Liver (tissue), 9 donors: ENCODE results near the gene LRRC75B. TPM values are rescaled to one million over a fixed set of nuclear protein-coding genes. Genes with fewer than 3 reads are reported as not detected.
"Not testable (repeated sequence)": the region's sequence is repeated elsewhere in the genome, so short reads cannot be mapped to it uniquely, and the experiment has no call there.

Experiments used
- DNase-seq: peaks from one replicate; pipeline ENCODE4 v3.0.0-alpha.2; 2017; ENCODE audit warnings: low spot score
- H3K27ac ChIP-seq, 2 donors: one replicate each; pipeline ENCODE4 v1.7.0; 2013; ENCODE audit warnings: inconsistent platforms in 2 of 2, low read length in 2 of 2, control low read depth in 1 of 2, low read depth in 1 of 2, mild to moderate bottlenecking in 1 of 2
- H3K27me3 ChIP-seq, 4 donors: one replicate each; pipeline versions ENCODE4 v1.6.1 to v1.7.0; 2013; ENCODE audit warnings: low read length in 3 of 4, inconsistent platforms in 1 of 4, mild to moderate bottlenecking in 1 of 4, moderate library complexity in 1 of 4; ENCODE audit not compliant: control insufficient read depth in 4 of 4, insufficient read depth in 4 of 4
- H3K36me3 ChIP-seq, 4 donors: one replicate each; pipeline versions ENCODE4 v1.6.1 to v1.7.0; 2013; ENCODE audit warnings: low read length in 3 of 4, mild to moderate bottlenecking in 3 of 4, low read depth in 1 of 4, moderate library complexity in 1 of 4; ENCODE audit not compliant: control insufficient read depth in 4 of 4, insufficient read depth in 3 of 4
- H3K4me1 ChIP-seq, 4 donors: one replicate each; pipeline versions ENCODE4 v1.6.1 to v1.7.0; 2013; ENCODE audit warnings: low read length in 3 of 4, mild to moderate bottlenecking in 3 of 4, moderate library complexity in 1 of 4; ENCODE audit not compliant: control insufficient read depth in 4 of 4, insufficient read depth in 4 of 4
- H3K4me3 ChIP-seq, 3 donors: one replicate each; pipeline versions ENCODE4 v1.6.1 to v1.7.0; 2013; ENCODE audit warnings: low read length in 3 of 3, control low read depth in 1 of 3, low read depth in 1 of 3, mild to moderate bottlenecking in 1 of 3
- H3K9ac ChIP-seq, 2 donors: one replicate each; pipeline ENCODE4 v1.7.0; 2013; ENCODE audit warnings: low read length in 2 of 2, mild to moderate bottlenecking in 2 of 2, moderate library complexity in 2 of 2, control low read depth in 1 of 2, low read depth in 1 of 2
- H3K9me3 ChIP-seq, 4 donors: one replicate each; pipeline versions ENCODE4 v1.6.1 to v1.7.0; 2013; ENCODE audit warnings: low read length in 3 of 4; ENCODE audit not compliant: control insufficient read depth in 4 of 4
- FOXA1 ChIP-seq: IDR thresholded peaks from 2 replicates; pipeline ENCODE4 v1.6.1; 2016; ENCODE audit warnings: antibody characterized with exemption
- FOXA2 ChIP-seq: IDR thresholded peaks from 2 replicates; pipeline ENCODE4 v1.6.1; 2016; ENCODE audit warnings: antibody characterized with exemption
- RXRA ChIP-seq, 2 donors: IDR thresholded peaks; 2 replicates each; pipeline ENCODE4 v1.6.1; 2017 to 2018; ENCODE audit warnings: antibody characterized with exemption in 2 of 2, mild to moderate bottlenecking in 1 of 2
- TAF1 ChIP-seq: conservative IDR thresholded peaks from 2 replicates; pipeline ENCODE4 v1.6.1; 2016; ENCODE audit warnings: antibody characterized with exemption, mild to moderate bottlenecking
- WGBS: extraction: QIAGEN DNeasy Blood & Tissue Kit; methylation state at CpG from one replicate; pipeline ENCODE4 v1.1.7; 2013; 5-methylcytosine and 5-hydroxymethylcytosine counted together
- polyA plus RNA-seq, 2 donors: library from polyadenylated mRNA; stranded (reverse) in 1 of 2; unstranded in 1 of 2; fragments of 200-250 nt in 1 of 2; fragments of >200 nt in 1 of 2; fragmentation: Nextera tagmentation in 1 of 2; extraction: Ambion mirVana in 1 of 2; gene quantifications; one replicate each; pipeline versions ENCODE4 v1.2.1 to v1.2.3, GENCODE V29; 2013 to 2015
- total RNA-seq, 2 donors: library from RNA; depleted of rRNA; stranded (reverse); fragments of >200 nt; gene quantifications; one replicate each; pipeline ENCODE4 v1.2.3, GENCODE V29; 2014
- TF ChIP-seq, protein P1 (sequence below): IDR thresholded peaks from 2 replicates; pipeline ENCODE4 v1.6.1; 2016; ENCODE audit warnings: antibody characterized with exemption, mild to moderate bottlenecking
- TF ChIP-seq, protein P2 (sequence below): IDR thresholded peaks from 2 replicates; pipeline ENCODE4 v1.6.1; 2016; ENCODE audit warnings: antibody characterized with exemption
- donor health status: healthy.
- donor health status: healthy.
- donor health status: healthy.
- donor health status: healthy.
- donor health status: healthy.

LRRC75B gene
- total and polyA plus RNA-seq, 4 donors, result 7.8 to 14.3 (median 9.4) TPM

DNA sequence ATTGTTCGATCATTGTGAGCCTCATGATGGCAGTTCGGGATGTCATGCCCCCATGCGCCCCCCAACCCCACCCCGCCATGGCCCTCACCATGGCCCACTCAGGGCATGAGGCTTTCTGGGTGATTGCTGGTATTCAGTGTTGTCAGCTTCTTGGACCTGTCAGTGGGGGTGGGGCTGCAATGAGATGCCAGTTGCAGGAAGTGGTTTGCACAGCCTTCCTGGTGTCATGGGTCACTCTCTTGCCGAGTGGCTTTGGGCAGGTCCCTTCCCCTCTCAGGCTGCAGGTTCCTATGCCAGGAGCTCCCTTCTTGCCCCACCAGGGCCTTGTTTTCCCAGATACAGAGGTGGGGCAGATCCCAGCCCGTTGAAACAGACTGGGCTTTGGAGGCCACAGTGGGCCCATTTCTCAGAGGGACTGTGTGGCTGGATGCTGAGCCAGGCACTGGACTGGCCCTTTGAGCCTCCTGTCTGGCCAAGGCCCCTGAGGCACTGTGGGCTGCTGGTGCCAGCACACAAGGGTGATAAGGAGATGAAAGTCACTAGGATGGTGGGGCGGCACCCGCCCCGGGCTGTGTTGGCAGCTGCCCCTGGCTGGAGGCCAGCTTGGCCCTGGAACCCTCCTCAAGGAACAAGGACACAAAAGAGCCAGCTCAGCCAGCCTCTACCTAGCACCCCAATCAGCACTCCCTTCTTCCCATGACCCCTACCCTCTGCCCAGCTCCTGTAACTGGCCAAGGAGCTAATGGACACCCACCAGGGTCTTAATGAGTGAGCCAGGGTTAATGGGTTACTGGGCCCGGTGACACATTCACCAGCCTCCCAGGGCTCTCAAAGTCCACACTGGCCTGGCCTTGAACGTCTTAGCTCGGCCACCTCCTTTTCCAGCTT is 8.6 kb upstream of the LRRC75B start (continued):
- TF ChIP-seq, protein P1, sequence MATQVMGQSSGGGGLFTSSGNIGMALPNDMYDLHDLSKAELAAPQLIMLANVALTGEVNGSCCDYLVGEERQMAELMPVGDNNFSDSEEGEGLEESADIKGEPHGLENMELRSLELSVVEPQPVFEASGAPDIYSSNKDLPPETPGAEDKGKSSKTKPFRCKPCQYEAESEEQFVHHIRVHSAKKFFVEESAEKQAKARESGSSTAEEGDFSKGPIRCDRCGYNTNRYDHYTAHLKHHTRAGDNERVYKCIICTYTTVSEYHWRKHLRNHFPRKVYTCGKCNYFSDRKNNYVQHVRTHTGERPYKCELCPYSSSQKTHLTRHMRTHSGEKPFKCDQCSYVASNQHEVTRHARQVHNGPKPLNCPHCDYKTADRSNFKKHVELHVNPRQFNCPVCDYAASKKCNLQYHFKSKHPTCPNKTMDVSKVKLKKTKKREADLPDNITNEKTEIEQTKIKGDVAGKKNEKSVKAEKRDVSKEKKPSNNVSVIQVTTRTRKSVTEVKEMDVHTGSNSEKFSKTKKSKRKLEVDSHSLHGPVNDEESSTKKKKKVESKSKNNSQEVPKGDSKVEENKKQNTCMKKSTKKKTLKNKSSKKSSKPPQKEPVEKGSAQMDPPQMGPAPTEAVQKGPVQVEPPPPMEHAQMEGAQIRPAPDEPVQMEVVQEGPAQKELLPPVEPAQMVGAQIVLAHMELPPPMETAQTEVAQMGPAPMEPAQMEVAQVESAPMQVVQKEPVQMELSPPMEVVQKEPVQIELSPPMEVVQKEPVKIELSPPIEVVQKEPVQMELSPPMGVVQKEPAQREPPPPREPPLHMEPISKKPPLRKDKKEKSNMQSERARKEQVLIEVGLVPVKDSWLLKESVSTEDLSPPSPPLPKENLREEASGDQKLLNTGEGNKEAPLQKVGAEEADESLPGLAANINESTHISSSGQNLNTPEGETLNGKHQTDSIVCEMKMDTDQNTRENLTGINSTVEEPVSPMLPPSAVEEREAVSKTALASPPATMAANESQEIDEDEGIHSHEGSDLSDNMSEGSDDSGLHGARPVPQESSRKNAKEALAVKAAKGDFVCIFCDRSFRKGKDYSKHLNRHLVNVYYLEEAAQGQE, result no peak
- TF ChIP-seq FOXA1 (no peak), RXRA (IDR thresholded peaks at IDR 0.05) (peak; percentile 45 to 78)

DNA sequence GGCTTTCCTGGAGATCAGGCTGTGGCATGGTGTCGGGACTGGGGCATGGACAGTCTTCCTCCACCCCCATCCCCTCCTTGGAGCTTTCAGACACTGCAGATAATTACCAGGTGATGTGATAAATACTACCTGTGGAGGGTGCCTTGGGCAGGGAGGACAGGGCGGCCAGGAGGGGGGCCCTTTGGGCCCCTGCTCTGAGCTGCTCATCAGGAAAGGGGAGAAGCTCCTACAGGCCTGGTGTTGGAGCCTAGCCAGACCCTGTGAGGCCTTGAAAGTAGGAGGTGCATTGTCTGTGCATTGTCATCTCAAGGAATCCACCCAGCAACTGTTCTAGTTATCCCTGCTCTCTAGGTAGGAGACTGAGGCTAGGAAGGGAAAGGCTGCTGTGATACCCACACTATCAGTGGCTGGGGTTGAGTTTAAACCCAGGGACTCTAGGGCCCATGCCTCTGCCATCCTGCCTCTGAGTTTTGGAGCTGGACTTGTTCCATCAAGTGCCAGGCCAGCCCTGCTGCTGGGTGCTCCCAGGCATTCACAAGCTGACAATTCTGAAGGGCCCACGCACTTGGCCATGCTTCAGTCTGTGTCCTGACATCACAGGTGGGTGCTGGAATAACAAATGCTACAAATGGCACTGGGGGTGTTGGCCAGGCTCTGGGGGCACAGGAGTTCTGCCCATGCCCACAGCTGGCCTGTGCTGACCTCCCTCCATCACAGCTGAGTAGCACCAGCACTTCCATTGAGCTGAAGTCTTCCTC is 7.3 kb upstream of the LRRC75B start:
- not testable (repeated sequence) for H3K9ac ChIP-seq, H3K27ac ChIP-seq, H3K36me3 ChIP-seq, H3K9me3 ChIP-seq, H3K4me3 ChIP-seq, DNase-seq, H3K27me3 ChIP-seq
- H3K4me1 ChIP-seq, result peaks cover 19 to 37% (median 29%) of the 10 kb centered on the region in 4 donors
- WGBS, result 94% methylated on average over 3 of the region's 3 CpGs

DNA sequence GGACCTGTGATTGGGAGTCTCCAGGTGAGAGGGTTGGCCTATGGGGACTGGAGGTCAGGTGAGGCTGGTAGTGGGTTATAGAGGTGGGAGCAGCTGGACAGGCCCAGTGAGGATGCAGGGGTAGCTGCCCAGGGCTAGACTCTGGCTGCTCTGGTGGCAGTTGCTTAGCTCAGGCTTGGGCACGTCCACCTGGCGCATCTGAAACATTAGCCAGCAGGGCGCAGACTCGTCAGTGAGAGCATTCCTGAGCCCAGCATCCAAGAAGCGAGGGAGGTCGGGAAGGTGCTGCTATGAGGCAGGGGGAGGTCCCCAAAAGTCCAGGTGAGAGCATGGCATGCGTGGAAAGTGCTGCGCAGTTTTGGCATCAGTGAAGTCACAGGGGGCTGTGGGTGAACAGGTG is 6.6 kb upstream of the LRRC75B start:
- H3K36me3 ChIP-seq, result no peaks in the 10 kb centered on the region
- H3K9me3 ChIP-seq, result no peaks in the 10 kb centered on the region
- H3K4me3 ChIP-seq, result no peak overlapping the region
- no peak overlapping the region for H3K9ac ChIP-seq
- H3K4me1 ChIP-seq, result peaks cover 24 to 44% (median 35%) of the 10 kb centered on the region in 4 donors
- H3K27ac ChIP-seq, result no peak overlapping the region
- 91% methylated on average over 8 of the region's 8 CpGs for WGBS
- DNase-seq, result no peak
- no peaks in the 10 kb centered on the region for H3K27me3 ChIP-seq
- no peak for TF ChIP-seq TAF1
- TF ChIP-seq, protein P2, sequence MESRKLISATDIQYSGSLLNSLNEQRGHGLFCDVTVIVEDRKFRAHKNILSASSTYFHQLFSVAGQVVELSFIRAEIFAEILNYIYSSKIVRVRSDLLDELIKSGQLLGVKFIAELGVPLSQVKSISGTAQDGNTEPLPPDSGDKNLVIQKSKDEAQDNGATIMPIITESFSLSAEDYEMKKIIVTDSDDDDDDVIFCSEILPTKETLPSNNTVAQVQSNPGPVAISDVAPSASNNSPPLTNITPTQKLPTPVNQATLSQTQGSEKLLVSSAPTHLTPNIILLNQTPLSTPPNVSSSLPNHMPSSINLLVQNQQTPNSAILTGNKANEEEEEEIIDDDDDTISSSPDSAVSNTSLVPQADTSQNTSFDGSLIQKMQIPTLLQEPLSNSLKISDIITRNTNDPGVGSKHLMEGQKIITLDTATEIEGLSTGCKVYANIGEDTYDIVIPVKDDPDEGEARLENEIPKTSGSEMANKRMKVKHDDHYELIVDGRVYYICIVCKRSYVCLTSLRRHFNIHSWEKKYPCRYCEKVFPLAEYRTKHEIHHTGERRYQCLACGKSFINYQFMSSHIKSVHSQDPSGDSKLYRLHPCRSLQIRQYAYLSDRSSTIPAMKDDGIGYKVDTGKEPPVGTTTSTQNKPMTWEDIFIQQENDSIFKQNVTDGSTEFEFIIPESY, result no peak
- no peak for TF ChIP-seq FOXA2
- TF ChIP-seq, protein P1, result no peak

DNA sequence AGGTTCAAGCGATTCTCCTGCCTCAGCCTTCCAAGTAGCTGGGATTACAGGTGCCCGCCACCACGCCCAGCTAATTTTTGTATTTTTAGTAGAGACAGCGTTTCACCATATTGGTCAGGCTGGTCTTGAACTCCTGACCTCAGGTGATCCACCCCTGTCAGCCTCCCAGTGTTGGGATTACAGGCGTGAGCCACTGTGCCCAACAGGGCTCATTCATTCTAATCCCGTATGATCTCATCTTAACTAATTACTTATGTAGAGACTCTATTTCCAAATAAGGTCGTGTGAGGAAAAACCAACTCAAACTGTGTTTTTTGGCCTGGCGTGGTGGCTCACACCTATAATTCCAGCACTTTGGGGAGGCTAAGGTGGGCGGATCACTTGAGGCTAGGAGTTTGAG is 4.2 kb upstream of the LRRC75B start:
- WGBS, result 94% methylated on average over 9 of the region's 9 CpGs
- not testable (repeated sequence) for H3K27ac ChIP-seq, H3K9me3 ChIP-seq, H3K36me3 ChIP-seq, H3K9ac ChIP-seq, H3K27me3 ChIP-seq, DNase-seq, H3K4me3 ChIP-seq
- peaks cover 25 to 44% (median 34%) of the 10 kb centered on the region in 4 donors for H3K4me1 ChIP-seq
